H9 (cell line): ENCODE results near the gene CD46. TPM values are rescaled to one million over a fixed set of nuclear protein-coding genes. Genes with fewer than 3 reads are reported as not detected.

Source experiments
- DNase-seq: peaks from one replicate; pipeline ENCODE4 v3.0.0-alpha.2; 2017
- H2AFZ ChIP-seq: one replicate; pipeline ENCODE4 v1.6.1; 2013; ENCODE audit warnings: mild to moderate bottlenecking, low read length, control low read depth, moderate library complexity
- H2AK5ac ChIP-seq: 2 replicates; pipeline ENCODE4 v1.6.1; 2013; ENCODE audit warnings: low read length, control low read depth, mixed read lengths; ENCODE audit not compliant: insufficient read length
- H2BK120ac ChIP-seq: one replicate; pipeline ENCODE4 v1.6.1; 2013; ENCODE audit warnings: low read depth, mild to moderate bottlenecking, low read length, control low read depth, inconsistent platforms; ENCODE audit not compliant: poor library complexity, severe bottlenecking
- H2BK12ac ChIP-seq: 2 replicates; pipeline ENCODE4 v1.6.1; 2013; ENCODE audit warnings: low read length, control low read depth, mixed read lengths, low read depth; ENCODE audit not compliant: insufficient read length
- H2BK15ac ChIP-seq: 2 replicates; pipeline ENCODE4 v1.6.1; 2013; ENCODE audit warnings: low read depth, low read length, control low read depth
- H2BK20ac ChIP-seq: one replicate; pipeline ENCODE4 v1.6.1; 2013; ENCODE audit warnings: low read depth, mild to moderate bottlenecking, low read length, control low read depth, inconsistent platforms; ENCODE audit not compliant: poor library complexity, severe bottlenecking
- H2BK5ac ChIP-seq: 2 replicates; pipeline ENCODE4 v1.6.1; 2013; ENCODE audit warnings: low read length, control low read depth, mixed read lengths; ENCODE audit not compliant: insufficient read length
- H3K14ac ChIP-seq: 2 replicates; pipeline ENCODE4 v1.6.1; 2013; ENCODE audit warnings: low read length, control low read depth; ENCODE audit not compliant: insufficient read depth
- H3K18ac ChIP-seq: 2 replicates; pipeline ENCODE4 v1.6.1; 2013; ENCODE audit warnings: low read depth, mild to moderate bottlenecking, mixed read lengths, low read length, control low read depth; ENCODE audit not compliant: insufficient read length
- H3K23ac ChIP-seq: 2 replicates; pipeline ENCODE4 v1.6.1; 2013; ENCODE audit warnings: low read length, control low read depth, mixed read lengths, low read depth; ENCODE audit not compliant: insufficient read length
- H3K23me2 ChIP-seq: 2 replicates; pipeline ENCODE4 v1.6.1; 2013; ENCODE audit warnings: low read depth, mild to moderate bottlenecking, mixed read lengths, low read length, control low read depth; ENCODE audit not compliant: insufficient read length, poor library complexity, severe bottlenecking
- H3K27ac ChIP-seq: 2 replicates; pipeline ENCODE4 v1.5.1; 2013; ENCODE audit warnings: low read length, control low read depth, mixed read lengths, low read depth; ENCODE audit not compliant: insufficient read length
- H3K27me3 ChIP-seq: 2 replicates; pipeline ENCODE4 v1.6.1; 2013; ENCODE audit warnings: low read length, control low read depth, inconsistent platforms; ENCODE audit not compliant: insufficient read depth
- H3K4ac ChIP-seq: 2 replicates; pipeline ENCODE4 v1.6.1; 2013; ENCODE audit warnings: low read depth, mild to moderate bottlenecking, control low read depth, inconsistent platforms, low read length, moderate library complexity
- H3K4me1 ChIP-seq: 2 replicates; pipeline ENCODE4 v1.6.1; 2013; ENCODE audit warnings: low read length, control low read depth, inconsistent platforms; ENCODE audit not compliant: insufficient read depth
- H3K4me2 ChIP-seq: 2 replicates; pipeline ENCODE4 v1.6.1; 2013; ENCODE audit warnings: low read length, control low read depth, mixed read lengths; ENCODE audit not compliant: insufficient read length, insufficient read depth
- H3K56ac ChIP-seq: 2 replicates; pipeline ENCODE4 v1.6.1; 2013; ENCODE audit warnings: low read depth, mild to moderate bottlenecking, mixed read lengths, low read length, control low read depth; ENCODE audit not compliant: insufficient read length
- H3K79me1 ChIP-seq: 2 replicates; pipeline ENCODE4 v1.6.1; 2013; ENCODE audit warnings: low read depth, mild to moderate bottlenecking, moderate library complexity, low read length, control low read depth, inconsistent platforms; ENCODE audit not compliant: insufficient read depth, poor library complexity, severe bottlenecking
- H3K79me2 ChIP-seq: 2 replicates; pipeline ENCODE4 v1.6.1; 2013; ENCODE audit warnings: low read length, control low read depth, inconsistent platforms; ENCODE audit not compliant: insufficient read depth
- H3K9ac ChIP-seq: 2 replicates; pipeline ENCODE4 v1.6.1; 2013; ENCODE audit warnings: low read length, control low read depth, mixed read lengths; ENCODE audit not compliant: insufficient read length; ENCODE audit errors: extremely low read depth
- H3K9me3 ChIP-seq: one replicate; pipeline ENCODE4 v1.6.1; 2013; ENCODE audit warnings: low read depth, low read length, inconsistent platforms; ENCODE audit not compliant: control insufficient read depth
- H3T11ph ChIP-seq: one replicate; pipeline ENCODE4 v1.6.1; 2013; ENCODE audit warnings: mild to moderate bottlenecking, low read length, control low read depth, inconsistent platforms
- H4K20me1 ChIP-seq: one replicate; pipeline ENCODE4 v1.6.1; 2013; ENCODE audit not compliant: control insufficient read depth, insufficient read length, insufficient read depth
- H4K5ac ChIP-seq: 2 replicates; pipeline ENCODE4 v1.6.1; 2013; ENCODE audit warnings: low read depth, mild to moderate bottlenecking, mixed read lengths, low read length, control low read depth; ENCODE audit not compliant: insufficient read length
- H4K8ac ChIP-seq: replicated peaks from 2 replicates; pipeline ENCODE4 v1.6.1; 2013; ENCODE audit warnings: low read length, control low read depth, mixed read lengths, low read depth; ENCODE audit not compliant: insufficient read length
- H4K91ac ChIP-seq: 2 replicates; pipeline ENCODE4 v1.6.1; 2013; ENCODE audit warnings: low read depth, mild to moderate bottlenecking, moderate library complexity, mixed read lengths, low read length, control low read depth; ENCODE audit not compliant: insufficient read length
- H3K27ac Mint-ChIP-seq, 3 experiments: 2 replicates in 2 of 3; 3 replicates in 1 of 3; pipeline ENCODE4 v1.8.0; 2020 to 2021; ENCODE audit warnings: mixed read lengths in 3 of 3, mild to moderate bottlenecking in 1 of 3, moderate library complexity in 1 of 3
- H3K27me3 Mint-ChIP-seq: 2 replicates; pipeline ENCODE4 v1.8.0; 2021; ENCODE audit warnings: low read depth, mild to moderate bottlenecking, moderate library complexity, mixed read lengths
- H3K36me3 Mint-ChIP-seq, 3 experiments: 2 replicates in 2 of 3; 3 replicates in 1 of 3; pipeline ENCODE4 v1.8.0; 2020 to 2021; ENCODE audit warnings: low read depth in 3 of 3, mixed read lengths in 3 of 3; ENCODE audit not compliant: insufficient read depth in 1 of 3
- H3K4me1 Mint-ChIP-seq, 2 experiments: 2 replicates each; pipeline ENCODE4 v1.8.0; 2020; ENCODE audit warnings: mixed read lengths in 2 of 2
- H3K4me3 Mint-ChIP-seq, 2 experiments: 2 replicates in 1 of 2; 3 replicates in 1 of 2; pipeline ENCODE4 v1.8.0; 2020 to 2021; ENCODE audit warnings: mild to moderate bottlenecking in 2 of 2, mixed read lengths in 2 of 2, moderate library complexity in 1 of 2
- H3K9me3 Mint-ChIP-seq, 2 experiments: 2 replicates in 1 of 2; 3 replicates in 1 of 2; pipeline ENCODE4 v1.8.0; 2020; ENCODE audit warnings: mild to moderate bottlenecking in 2 of 2, mixed read lengths in 2 of 2, moderate library complexity in 1 of 2
- WGBS: extraction: QIAGEN DNeasy Blood & Tissue Kit; methylation state at CpG from one replicate; pipeline ENCODE4 v1.1.7; 2013; ENCODE audit warnings: missing lambda C conversion rate, low lambda C conversion rate, mixed read lengths; ENCODE audit not compliant: insufficient read length; ENCODE audit errors: extremely low coverage; 5-methylcytosine and 5-hydroxymethylcytosine counted together
- total RNA-seq: library from RNA; stranded (reverse); gene quantifications from 2 replicates; pipeline ENCODE4 v1.2.1, GENCODE V29; 2021
- TF ChIP-seq, protein P1 (sequence below): fragments of 200-600 bp; sonication (generic); conservative IDR thresholded peaks from 3 replicates; pipeline ENCODE4 v1.8.0; 2021; ENCODE audit warnings: antibody characterized with exemption, mild to moderate bottlenecking

Gene CD46
- total RNA-seq, 1 experiment from 2014 or later: 89.2 TPM

DNA sequence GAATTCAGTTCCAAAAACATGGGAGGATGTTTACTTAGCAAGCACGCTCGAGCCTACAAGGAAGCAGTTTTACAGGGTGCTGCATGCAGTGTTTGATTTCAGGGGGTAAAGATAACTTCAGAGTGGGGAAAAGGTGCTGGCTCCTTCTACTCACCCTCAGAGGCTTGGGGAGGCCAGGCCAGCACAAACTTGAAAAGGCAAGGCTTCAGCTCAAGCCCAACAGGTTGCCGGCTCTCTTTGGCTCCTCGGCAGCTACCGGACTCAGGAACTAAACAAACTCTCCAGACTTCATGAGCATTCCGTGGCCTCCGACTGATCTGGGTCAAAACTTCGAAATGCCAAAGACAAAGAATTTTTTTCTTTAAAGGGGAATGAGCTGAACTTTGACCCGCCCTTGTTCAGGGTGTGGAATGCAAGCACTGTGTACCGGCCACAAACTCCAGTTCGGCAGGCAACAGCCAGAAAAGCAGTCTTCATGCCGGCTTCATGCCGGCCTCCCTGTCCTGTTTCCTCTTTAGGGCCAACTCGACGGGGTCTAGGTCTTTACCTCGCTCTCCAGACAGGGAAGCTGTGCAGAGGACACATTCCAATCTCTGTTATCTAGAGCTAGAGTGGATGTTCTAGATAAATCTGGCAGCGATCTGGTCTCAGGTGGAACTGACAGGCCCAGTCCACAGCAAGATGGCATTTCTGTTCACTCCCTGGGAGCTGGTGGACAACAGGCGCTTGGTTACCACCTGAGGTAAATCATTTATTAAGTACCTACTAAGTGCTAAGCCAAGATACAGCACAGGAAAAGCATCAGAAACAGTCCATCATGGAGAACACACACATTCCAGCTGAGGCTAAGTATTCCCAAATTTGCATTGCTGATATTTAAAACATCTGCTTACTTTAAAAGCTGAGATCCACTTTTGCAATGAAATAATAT, 75.0 kb downstream of the CD46 start:
- H3K27me3 Mint-ChIP-seq: no peaks in the 10 kb centered on the region; the same call in 1 of the 2 replicates
- Histone ChIP-seq H2BK15ac (no peak overlapping the region), H4K20me1 (no peaks in the 10 kb centered on the region), H3K4ac (no peak overlapping the region), H3K27ac (no peak overlapping the region), H3K18ac (no peak overlapping the region), H3K56ac (no peak overlapping the region), H3K23me2 (no peaks in the 10 kb centered on the region), H2BK20ac (no peak overlapping the region), H2BK5ac (no peak overlapping the region), H3K4me2 (no peak overlapping the region), H2AK5ac (no peak overlapping the region), H3K23ac (no peak overlapping the region), H4K91ac (no peak overlapping the region), H3K79me1 (no peaks in the 10 kb centered on the region), H3T11ph (no peak overlapping the region), H3K9ac (no peak overlapping the region), H2AFZ (no peak overlapping the region), H3K27me3 (no peaks in the 10 kb centered on the region; the same call in 1 of the 2 replicates), H2BK120ac (no peak overlapping the region), H3K9me3 (no peaks in the 10 kb centered on the region), H3K79me2 (no peaks in the 10 kb centered on the region), H2BK12ac (no peak overlapping the region), H4K8ac (no peak overlapping the region), H3K14ac (no peak overlapping the region), H4K5ac (no peak overlapping the region), H3K4me1 (no peaks in the 10 kb centered on the region)
- TF ChIP-seq, protein P1, sequence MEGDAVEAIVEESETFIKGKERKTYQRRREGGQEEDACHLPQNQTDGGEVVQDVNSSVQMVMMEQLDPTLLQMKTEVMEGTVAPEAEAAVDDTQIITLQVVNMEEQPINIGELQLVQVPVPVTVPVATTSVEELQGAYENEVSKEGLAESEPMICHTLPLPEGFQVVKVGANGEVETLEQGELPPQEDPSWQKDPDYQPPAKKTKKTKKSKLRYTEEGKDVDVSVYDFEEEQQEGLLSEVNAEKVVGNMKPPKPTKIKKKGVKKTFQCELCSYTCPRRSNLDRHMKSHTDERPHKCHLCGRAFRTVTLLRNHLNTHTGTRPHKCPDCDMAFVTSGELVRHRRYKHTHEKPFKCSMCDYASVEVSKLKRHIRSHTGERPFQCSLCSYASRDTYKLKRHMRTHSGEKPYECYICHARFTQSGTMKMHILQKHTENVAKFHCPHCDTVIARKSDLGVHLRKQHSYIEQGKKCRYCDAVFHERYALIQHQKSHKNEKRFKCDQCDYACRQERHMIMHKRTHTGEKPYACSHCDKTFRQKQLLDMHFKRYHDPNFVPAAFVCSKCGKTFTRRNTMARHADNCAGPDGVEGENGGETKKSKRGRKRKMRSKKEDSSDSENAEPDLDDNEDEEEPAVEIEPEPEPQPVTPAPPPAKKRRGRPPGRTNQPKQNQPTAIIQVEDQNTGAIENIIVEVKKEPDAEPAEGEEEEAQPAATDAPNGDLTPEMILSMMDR: no peak
- no peak for DNase-seq
- no CpG with 5 or more reads among the region's 18 CpGs for WGBS
- H3K36me3 Mint-ChIP-seq: no peaks in the 10 kb centered on the region
- H3K4me1 Mint-ChIP-seq: peaks cover 20 to 26% of the 10 kb centered on the region in 2 experiments
- no peak overlapping the region; a peak in 1 of 7 replicates for H3K27ac Mint-ChIP-seq
- no peak overlapping the region for H3K4me3 Mint-ChIP-seq
- no peaks in the 10 kb centered on the region for H3K9me3 Mint-ChIP-seq
